ENCODE data around the gene NDUFA8.
"Not testable (repeated sequence)": the region's sequence is repeated elsewhere in the genome, so short reads cannot be mapped to it uniquely, and the experiment has no call there.

Gene NDUFA8

DNA sequence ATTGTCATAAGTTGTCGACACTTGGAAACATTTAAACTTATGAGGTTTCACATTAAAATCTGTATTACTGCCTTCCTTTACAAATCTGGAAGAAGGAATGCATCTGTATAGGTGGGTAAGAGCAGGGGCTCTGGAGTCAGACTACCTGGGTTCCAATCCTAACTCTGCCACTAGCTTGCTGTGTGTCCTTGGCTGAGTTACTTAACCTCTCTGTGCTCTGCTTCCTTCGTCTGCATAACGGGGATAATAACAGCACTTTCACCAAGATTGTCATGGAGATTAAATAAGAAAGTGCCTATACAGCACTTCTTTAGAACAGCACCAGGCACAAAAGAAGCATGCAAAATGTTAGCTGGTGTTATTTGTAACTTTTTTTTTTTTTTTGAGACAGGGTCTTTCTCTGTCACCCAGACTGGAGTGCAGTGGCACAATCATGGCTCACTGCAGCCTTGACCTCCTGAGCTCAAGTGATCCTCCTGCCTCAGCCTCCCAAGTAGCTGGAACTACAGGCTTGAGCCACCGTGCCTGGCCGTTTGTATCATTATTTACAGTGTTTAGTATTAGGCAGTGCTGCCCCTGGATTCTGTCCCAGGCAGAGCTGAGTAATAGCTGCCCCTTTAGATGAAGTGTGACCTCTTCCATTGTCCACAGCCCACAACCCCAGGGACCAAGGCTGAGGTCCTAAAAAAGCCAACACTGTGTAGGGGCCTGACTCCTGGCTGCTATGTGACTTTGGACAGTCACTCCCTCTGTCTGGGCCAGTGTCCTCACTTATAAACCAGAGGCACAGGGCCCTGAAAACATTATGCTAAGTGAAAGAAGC lies 41.0 kb downstream of the NDUFA8 start:
- TF ChIP-seq, protein P1, sequence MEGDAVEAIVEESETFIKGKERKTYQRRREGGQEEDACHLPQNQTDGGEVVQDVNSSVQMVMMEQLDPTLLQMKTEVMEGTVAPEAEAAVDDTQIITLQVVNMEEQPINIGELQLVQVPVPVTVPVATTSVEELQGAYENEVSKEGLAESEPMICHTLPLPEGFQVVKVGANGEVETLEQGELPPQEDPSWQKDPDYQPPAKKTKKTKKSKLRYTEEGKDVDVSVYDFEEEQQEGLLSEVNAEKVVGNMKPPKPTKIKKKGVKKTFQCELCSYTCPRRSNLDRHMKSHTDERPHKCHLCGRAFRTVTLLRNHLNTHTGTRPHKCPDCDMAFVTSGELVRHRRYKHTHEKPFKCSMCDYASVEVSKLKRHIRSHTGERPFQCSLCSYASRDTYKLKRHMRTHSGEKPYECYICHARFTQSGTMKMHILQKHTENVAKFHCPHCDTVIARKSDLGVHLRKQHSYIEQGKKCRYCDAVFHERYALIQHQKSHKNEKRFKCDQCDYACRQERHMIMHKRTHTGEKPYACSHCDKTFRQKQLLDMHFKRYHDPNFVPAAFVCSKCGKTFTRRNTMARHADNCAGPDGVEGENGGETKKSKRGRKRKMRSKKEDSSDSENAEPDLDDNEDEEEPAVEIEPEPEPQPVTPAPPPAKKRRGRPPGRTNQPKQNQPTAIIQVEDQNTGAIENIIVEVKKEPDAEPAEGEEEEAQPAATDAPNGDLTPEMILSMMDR (conservative IDR thresholded peaks at IDR 0.05; ENCODE audit: low read length), result no peak
- no peak for DNase-seq (ENCODE audit: low read depth)
- no peak overlapping the region for H3K4me3 ChIP-seq (ENCODE audit: low read length)

DNA sequence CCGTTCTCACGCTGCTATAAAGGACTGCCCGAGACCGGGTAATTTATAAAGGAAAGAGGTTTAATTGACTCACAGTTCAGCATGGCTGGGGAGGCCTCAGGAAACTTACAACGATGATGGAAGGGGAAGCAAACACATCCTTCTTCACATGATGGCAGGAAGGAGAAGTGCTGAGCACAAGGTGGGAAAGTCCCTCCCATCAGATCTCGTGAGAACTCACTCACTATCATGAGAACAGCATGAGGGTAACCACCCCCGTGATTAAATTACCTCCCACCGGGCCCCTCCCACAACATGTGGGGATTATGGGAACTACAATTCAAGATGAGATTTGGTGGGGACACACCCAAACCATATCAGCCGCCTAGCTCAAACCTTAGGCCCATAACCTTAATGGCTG lies 42.3 kb downstream of the NDUFA8 start:
- not testable (repeated sequence) for H3K4me3 ChIP-seq (ENCODE audit: low read length); DNase-seq (ENCODE audit: low read depth)

DNA sequence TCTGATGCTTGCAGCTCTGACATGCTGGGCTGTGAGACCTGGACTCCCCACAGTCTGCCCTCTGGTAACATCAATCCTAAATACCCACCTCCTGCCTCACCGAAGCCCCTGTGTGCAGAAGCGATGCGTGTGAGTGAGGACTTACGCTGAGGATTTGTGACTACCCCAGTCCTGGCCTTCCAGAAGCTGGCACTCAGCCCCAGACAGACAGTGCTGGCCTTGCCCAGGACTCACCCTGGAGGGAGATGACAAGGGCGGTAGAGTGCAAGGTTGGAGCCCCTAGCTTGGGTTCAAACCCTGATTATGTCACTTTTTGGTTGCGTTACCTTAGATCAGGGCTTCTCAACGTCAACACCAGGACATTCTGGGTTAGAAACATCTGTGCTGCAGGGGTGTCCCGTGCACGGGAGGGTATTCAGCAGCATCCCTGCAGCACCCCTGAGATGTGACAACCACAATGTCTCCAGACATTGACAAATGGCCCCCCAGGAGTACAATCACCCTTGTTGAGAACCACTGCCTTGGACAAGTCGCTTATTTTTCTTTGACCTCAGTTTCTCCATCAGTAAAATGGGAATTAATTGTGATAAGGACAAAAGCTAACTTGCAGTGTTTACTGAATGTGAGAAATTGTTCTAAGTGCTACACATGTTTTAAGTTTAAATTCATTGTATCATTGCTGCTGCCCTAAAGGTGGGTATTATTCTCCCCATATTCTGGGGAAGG lies 43.0 kb downstream of the NDUFA8 start:
- no peak overlapping the region for H3K4me3 ChIP-seq (ENCODE audit: low read length)
- DNase-seq (ENCODE audit: low read depth), result no peak
- TF ChIP-seq, protein P1 (conservative IDR thresholded peaks at IDR 0.05; ENCODE audit: low read length), result no peak

DNA sequence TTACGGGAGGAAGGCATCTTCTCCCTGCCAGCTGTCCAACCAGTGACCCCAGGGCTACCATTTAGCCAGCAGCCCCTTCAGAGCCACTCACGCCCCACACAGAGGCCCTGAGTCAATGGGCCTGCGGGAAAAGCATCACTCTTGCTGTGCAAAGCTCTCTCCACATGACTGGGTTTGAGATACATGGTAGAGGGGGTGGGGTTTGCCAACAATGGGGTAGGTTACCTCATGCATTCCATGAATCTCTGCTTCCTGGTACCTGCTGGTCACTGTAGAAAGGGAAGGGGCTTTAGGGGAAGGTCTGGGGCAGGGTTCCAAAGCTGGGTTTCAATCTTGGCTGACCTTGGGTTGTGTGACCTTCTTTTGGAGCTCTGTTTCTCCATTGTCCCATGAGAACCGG lies 43.5 kb downstream of the NDUFA8 start:
- no peak overlapping the region for H3K4me3 ChIP-seq (ENCODE audit: low read length)
- DNase-seq (ENCODE audit: low read depth), result no peak
- TF ChIP-seq, protein P1 (conservative IDR thresholded peaks at IDR 0.05; ENCODE audit: low read length), result no peak

DNA sequence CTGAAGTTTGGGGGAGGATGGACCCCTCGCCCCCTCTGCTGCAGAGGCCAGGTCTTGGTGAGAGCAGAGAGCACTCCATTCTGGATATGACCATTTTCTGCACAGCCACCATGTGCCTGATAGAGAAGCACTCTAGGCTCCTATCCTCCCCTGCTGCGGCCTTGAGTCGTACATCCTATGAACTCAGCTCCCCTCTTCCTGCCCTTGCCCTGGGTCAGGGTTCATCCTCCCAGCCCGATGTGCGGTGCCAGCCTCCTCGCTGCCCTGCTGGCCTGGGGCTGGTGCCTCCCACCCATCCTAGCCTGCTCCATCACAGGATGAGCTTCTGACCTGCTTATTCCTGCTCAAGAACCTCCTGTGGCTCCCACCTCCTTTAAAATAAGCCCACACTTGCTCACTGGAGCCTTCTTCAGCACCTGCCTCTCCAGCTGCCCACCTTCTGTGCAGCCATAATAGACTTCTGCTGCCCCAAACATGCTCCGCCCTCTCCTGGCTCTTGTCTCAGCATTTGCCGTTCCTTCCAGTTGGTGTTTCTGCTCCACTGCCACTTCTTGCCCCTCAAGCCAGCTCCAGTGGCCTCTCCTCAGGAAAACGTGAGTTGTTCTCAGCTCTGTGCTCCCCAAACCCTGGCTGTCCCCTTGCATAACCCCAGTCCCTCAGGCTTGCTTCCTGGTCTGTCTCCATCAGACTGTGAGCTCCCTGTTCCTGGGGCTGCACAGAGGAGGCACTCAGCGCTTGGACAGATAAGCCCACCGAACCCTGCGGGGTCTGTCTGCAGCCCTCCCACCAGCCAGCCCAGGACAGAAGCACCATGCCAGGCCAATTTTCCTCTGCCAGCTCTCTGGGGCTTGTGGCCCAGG lies 44.2 kb downstream of the NDUFA8 start:
- DNase-seq (ENCODE audit: low read depth), result no peak

DNA sequence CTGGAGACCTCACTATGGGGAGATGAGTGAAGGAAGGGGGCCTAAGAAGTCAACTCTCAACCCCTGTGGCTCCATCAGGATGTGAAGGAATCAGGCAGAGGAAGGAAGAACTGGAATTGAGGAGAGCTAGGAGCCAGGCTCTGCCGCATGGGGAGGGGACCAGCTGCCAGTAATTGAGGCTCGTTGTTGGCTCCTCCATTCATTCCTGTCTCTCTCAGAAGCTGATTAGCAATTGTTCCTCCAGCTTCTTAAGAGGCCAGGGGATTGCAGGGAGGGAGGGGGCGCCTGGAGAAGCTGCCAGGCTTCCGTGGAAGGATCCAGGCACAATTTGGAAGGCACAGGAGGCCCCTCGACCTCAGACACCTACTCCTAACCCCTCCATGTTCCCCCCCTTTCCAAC lies 46.0 kb downstream of the NDUFA8 start:
- no peak for DNase-seq (ENCODE audit: low read depth)
- H3K4me3 ChIP-seq (ENCODE audit: low read length), result no peak overlapping the region
- TF ChIP-seq, protein P1 (conservative IDR thresholded peaks at IDR 0.05; ENCODE audit: low read length), result no peak

More for the DNA sequence above, 44.2 kb downstream of the NDUFA8 start:
- TF ChIP-seq, protein P1 (conservative IDR thresholded peaks at IDR 0.05; ENCODE audit: low read length), result no peak
- no peak overlapping the region for H3K4me3 ChIP-seq (ENCODE audit: low read length)

DNA sequence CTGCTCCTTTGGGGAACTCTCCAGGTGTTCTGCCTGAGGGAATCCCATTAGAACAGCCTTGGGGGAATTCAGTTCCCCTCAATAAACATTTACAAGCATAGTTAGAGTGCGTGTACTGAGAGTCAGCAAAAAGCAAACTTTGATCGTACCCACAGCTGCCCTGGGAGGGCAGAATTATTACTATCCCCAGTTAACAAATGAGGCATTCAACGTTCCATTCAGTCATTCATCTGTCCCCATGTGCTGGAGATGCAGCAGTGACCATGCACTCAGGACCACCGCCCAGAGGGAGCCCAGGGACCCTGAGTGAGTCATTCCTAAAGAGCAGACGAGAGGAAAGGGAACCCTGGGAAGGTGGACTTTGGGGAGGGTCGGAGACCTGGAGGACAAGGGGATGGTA lies 47.3 kb downstream of the NDUFA8 start:
- H3K4me3 ChIP-seq (ENCODE audit: low read length), result no peak overlapping the region
- TF ChIP-seq, protein P1 (conservative IDR thresholded peaks at IDR 0.05; ENCODE audit: low read length), result no peak
- no peak for DNase-seq (ENCODE audit: low read depth)

Data from AG10803 (cell line).